NCI-H510A (cell line): Measurements from ENCODE around the gene YBX1.
"Not testable (repeated sequence)": the region's sequence is repeated elsewhere in the genome, so short reads cannot be mapped to it uniquely, and the experiment has no call there.

Source experiments
- DNase-seq: peaks from one replicate; lab custom pipeline; 2025; lab: John Stamatoyannopoulos, UW

Gene YBX1

DNA sequence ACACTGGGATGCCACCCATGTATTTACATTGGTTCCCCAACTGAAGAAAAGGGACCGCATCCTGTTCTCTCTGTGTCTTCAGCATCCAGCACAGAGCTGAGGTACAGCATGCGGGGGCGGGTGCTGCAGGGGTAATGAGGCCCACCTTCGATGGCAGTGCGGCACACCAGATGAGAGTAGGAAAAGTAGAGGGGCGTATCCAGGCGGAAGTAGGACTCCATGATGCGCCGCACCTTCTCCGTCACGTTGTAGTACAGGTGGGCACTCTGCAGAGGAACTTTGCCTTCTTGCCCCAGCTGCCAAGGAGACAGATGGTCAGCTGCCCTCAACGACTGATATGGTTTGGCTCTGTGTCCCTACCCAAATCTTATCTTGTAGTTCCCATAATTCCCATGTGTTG is 67.8 kb downstream of the YBX1 start:
- no peak for DNase-seq

DNA sequence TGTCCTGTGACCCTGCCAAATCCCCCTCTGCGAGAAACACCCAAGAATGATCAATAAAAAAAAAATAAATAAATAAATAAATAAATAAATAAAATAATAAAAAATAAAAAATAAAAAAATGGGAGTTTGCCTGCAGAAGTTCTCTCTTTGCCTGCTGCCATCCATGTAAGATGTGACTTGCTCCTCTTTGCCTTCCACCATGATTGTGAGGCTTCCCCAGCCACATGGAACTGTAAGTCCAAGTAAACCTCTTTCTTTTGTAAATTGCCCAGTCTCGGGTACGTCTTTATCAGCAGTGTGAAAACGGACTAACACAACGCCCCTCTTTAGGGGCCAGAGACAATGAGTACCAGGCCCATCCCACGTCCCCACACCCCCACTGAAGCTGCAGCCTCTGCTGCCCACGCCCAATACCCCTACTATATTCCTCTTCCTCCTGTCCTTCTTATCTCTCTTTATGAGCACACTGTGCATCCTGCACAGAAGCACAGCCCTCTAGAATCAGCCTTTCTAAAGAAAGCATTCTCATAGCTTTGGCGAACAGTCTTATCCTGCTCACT is 69.4 kb downstream of the YBX1 start:
- DNase-seq = not testable (repeated sequence)

DNA sequence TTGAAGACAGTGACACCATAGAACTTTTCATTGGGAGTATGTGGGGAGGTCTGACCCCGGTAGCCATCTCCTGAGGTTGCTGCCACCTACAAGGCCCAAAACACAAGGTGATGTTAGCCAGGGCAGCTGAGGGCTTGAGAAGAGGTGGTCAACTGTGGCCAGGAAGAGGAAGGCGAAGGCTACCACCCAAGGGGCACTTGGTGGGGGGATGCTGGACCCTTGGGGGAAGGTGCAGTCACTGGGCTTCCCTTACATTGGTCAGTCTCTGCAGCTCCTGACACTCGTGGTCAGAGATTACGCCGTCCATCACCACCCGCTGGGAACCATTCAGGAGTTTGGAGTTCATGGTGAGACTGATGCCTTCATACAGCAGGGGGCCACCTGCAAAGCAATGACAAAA is 70.1 kb downstream of the YBX1 start:
- no peak for DNase-seq

DNA sequence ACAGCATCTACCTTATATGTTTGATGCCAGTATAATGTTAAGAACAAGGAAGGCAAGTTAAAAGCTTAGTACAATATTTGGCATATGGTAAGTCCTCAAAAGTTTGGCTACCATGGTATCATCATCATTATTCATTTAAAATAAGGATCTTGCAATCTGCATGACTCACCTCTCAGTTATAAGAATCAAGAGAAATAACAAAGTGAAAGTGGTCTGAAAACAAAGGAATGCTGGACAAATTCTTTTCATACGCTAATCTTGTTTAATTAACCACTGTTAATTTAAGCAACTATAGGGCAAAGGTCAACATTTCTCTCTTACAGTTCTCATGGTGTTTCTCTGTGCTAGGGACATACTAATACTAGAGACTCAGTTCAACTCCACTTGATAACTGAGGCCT is 70.9 kb downstream of the YBX1 start:
- DNase-seq = no peak
